ENCODE data around the gene FAM43B. TPM values are rescaled to one million over a fixed set of nuclear protein-coding genes. Genes with fewer than 3 reads are reported as not detected.

The FAM43B gene
- total RNA-seq, 1 experiment from 2014 or later = 0.04 TPM

DNA sequence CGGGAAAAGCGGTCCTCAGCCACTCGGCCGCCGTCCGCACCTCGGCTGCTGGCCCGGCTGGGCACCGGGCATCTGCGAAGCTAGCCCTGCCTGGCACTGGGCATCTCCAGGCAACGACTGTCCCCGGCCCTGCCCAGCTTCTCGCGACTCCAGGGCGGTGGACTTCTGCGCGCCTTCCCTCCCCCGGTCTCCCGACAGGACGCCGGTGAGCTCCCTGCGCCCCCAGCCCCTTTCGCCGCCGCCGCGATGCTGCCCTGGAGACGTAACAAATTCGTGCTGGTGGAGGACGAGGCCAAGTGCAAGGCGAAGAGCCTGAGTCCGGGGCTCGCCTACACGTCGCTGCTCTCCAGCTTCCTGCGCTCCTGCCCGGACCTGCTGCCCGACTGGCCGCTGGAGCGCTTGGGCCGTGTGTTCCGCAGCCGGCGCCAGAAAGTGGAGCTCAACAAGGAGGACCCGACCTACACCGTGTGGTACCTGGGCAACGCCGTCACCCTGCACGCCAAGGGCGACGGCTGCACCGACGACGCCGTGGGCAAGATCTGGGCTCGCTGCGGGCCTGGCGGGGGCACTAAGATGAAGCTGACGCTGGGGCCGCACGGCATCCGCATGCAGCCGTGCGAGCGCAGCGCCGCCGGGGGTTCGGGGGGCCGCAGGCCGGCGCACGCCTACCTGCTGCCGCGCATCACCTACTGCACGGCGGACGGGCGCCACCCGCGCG is 514 bp downstream of the FAM43B start:
- no peak for DNase-seq (ENCODE audit: low spot score)

DNA sequence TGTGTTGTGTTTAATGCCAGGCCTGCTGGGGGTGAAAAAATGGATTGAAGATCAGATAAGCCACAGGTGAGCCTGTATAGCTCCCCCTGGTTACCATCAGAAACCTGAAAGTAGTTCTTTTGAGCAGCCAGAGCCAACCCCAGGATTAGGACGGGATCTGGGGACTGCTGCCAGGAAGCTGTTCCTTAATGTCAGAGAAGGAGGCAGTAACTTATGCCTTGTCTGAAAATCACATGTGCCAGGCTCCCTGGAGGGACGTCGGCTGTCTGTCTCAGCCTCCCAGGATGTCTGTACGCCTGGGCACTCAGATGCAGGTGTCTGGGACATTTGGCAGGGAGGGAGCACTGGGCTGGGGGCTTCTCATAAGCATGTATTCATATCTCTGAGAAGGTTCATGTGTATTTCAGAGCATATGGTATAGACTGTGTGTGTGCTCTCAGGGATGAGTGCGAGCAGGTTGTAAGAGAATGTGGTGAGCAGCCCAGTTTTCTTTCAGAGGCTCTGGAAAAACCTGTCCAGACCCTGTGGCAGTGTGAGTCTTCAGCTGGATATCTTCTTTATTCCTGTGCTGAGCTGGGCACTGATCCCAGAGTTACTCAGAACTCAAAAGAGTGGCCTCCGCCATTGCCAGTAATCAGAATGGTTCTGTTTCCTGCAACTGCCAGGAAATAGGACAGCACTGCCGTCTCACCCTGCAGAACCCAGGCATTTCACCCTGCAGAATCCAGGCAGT is 2.8 kb downstream of the FAM43B start:
- no peak for DNase-seq (ENCODE audit: low spot score)

DNA sequence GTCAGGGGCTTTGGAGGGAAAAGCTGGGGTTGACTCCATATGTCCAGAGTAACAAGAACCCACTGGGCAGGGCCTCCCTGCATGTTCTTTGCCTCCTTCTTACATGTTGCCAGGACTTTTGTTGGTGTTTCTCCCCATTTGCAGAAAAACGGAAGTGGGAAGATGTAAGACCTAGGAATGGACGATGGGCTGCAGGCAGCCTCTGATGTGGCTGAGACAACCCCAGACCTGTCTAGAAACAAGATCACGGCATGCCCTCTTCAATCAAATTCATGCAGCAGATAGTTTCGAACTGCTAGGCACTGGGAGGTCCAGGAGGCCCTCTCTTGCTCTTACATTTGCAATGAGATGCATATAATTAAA is 3.4 kb downstream of the FAM43B start:
- DNase-seq (ENCODE audit: low spot score) = no peak

DNA sequence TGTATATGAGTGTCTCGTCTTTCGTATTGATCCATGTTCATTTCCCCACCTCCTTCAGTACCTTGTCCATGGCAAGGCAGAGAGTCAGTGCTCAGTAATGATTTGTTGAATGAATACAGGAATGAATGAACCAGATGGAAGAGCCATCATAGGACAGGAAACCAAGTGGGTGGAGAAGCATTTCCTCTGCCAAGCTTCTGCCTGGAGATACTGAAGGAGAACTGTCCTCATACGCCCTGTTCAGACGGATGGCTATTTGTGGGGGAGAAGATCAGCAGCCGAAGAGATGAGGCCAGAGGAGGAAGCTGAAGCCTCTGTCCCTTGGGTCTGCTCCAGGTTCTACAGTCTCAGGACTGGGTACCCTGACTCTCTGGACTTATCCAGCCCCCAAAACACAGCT is 5.8 kb downstream of the FAM43B start:
- no peak for DNase-seq (ENCODE audit: low spot score)

GRCh38 chr1:20560966-20561365 is 8.6 kb downstream of the FAM43B start:
- no peak for DNase-seq (ENCODE audit: low spot score)

- no peak for DNase-seq (ENCODE audit: low spot score)
Observed at GRCh38 chr1:20565234-20565633, 12.9 kb downstream of the FAM43B start.

DNA sequence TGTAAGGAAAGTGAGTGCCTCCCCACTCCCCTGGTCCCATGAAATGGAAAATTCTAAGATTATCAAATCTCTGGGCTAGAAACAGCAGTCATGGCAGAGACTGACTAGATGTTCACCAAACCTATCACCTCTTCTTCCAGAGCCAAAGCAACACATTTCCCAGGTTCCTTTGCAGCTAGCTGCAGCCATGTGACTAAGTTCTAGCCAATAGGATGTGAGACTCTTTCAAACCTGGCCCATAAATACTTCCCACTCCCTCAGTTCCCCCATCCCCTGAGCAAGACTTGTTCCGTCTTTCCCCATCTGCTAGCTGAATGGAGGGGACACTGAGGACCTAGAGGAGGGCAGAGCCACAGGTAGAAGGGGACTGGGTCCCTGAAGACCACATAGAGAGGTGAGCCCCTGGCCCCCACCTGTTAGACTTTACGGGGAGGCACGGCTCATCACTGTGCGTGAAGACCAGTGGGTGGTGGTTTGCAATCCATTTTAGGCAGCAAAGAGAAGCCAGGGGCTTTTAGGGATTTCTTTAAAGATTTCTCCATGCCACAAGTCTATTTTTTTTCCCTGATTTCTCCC is 17.2 kb downstream of the FAM43B start:
- no peak for DNase-seq (ENCODE audit: low spot score)

DNA sequence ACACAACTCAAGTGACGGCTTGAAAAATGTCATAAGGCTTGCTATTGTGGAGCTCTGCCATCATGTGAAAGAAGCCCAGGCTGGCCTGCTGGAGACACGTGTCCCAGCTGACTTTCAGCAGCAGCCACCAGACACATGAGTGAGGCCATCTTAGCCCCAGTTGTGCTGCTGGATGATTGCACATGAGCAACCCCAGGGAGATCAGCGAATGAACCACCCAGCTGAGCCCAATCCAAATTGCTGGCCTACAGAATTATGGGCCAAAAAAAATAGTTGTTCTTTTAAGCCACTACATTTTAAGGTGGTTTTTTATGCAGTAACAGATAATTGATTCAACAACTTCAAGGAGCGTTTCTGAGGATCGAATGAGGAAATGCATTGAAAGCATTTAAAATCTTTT is 19.1 kb downstream of the FAM43B start:
- no peak for DNase-seq (ENCODE audit: low spot score)

GRCh38 chr1:20573987-20574386 is 21.6 kb downstream of the FAM43B start:
- DNase-seq (ENCODE audit: low spot score) = no peak

- peak; percentile 74 for DNase-seq (ENCODE audit: low spot score)
Observed at GRCh38 chr1:20574686-20575540, 22.5 kb downstream of the FAM43B start.

DNA sequence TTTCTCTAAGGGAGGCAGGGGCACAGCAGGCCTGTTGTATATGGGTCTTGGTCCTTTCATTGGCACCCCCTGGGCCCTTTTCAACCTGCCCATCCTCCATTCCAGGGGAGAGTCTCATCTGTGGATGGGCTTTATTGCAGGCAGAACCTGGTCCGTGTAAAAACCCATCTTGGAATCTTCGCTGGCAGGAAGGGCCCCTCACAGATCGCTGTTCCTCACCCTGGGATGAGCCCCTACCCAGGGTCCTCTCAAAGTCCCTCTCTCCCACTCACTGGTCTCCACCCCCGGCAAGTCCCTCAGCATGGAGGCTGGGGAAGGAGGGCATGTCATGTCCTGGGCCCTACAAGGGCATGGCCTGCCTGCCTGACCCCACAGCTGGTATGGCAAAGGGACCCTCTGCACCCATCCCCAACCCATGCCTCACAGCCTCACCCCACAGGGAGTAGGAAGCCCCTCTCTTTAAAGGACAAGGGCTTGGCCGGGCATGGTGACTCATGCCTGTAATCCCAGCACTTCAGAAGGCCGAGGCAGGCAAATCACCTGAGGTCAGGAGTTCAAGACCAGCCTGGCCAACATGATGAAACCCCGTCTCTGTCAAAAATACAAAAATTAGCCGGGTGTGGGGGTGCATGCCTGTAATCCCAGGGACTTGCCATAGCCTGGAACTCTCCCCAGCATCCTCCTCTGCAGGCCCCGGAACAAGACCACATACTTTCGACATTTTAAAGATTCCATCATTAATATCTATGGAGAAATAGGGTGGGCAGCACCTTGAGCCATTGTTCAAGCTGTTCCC is 23.4 kb downstream of the FAM43B start:
- no peak for DNase-seq (ENCODE audit: low spot score)

- no peak for DNase-seq (ENCODE audit: low spot score)
Observed at GRCh38 chr1:20578062-20578461, 25.7 kb downstream of the FAM43B start.

DNA sequence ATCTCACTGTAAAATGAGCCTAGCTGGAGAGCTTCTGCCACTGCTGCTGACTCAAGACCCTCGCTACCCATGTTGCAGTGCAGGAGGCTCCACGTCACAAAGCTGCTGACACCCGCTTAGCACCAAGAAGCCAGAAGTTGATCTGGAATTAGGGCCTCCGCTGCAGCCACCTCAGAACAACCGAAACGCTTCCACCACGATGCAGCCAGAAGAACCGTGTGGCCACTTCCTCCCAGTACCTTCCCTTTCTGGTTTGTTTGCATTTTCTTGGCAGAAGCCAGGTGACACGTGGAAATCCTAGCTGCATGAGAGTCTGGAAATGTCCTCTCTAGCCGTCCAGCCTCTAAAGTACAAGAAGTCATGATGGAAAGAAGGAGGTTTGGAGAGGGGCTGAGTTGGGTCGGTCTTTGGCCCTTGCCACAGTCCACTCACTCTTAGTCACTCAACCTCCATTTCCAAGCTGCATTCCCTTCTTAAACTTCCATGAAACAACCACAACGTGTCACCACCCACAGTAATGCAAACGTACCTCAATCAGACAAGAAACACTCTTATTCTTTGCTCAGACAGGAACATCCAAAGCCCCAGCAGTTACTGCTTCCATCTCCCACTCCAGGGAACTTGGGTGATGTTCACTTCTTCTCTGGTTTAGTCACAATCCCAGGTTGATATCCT is 26.5 kb downstream of the FAM43B start:
- no peak for DNase-seq (ENCODE audit: low spot score)

GRCh38 chr1:20584890-20585289 is 32.5 kb downstream of the FAM43B start:
- peak; percentile 60 for DNase-seq (ENCODE audit: low spot score)

- DNase-seq (ENCODE audit: low spot score) = no peak
Observed at GRCh38 chr1:20586953-20587660, 34.7 kb downstream of the FAM43B start.

DNA sequence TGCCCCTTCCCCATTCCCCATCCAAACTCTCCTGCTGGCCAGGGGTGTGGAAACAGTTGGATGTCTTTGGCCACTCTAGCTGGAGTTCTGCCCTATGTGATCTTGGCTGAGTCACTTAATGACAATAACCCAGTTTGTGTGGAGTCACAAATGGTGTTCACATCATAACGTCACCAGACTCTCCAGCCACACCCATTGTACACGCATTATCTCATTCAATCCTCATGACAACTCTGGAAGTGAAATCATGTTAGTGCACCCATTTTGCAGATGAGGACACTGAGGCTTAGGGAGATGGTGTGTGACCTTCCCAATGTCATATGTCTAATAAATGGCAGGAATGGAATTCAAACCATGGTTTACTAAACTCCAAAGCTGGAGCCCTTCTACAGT is 35.3 kb downstream of the FAM43B start:
- DNase-seq (ENCODE audit: low spot score) = peak; percentile 54

DNA sequence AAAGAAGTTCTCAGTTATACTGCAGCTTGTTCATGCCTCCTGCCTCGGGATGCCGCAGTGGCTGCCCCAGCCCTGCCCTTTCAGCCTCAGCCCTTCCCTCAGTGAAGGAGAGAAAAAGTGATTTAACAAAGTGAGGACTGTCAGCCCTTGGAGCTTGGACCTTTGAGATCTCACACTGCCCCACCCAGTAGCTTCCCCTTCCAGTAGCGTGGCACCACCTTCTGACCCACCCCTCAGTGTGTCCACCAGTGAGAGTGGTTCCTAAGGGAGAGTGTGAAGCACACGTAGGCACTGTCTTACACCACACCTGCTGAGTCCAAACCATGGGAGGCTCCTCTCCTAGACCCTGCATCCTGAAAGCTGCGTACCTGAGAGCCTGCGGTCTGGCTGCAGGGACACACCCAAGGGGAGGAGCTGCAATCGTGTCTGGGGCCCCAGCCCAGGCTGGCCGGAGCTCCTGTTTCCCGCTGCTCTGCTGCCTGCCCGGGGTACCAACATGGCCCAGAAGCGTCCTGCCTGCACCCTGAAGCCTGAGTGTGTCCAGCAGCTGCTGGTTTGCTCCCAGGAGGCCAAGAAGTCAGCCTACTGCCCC is 36.4 kb downstream of the FAM43B start, which contains the start of gene CDA:
TSS of gene CDA (plus strand) at position 464 of the 592 bp plus-strand sequence. CDS start at position 497, 33 bp downstream.
- no peak for DNase-seq (ENCODE audit: low spot score)

DNA sequence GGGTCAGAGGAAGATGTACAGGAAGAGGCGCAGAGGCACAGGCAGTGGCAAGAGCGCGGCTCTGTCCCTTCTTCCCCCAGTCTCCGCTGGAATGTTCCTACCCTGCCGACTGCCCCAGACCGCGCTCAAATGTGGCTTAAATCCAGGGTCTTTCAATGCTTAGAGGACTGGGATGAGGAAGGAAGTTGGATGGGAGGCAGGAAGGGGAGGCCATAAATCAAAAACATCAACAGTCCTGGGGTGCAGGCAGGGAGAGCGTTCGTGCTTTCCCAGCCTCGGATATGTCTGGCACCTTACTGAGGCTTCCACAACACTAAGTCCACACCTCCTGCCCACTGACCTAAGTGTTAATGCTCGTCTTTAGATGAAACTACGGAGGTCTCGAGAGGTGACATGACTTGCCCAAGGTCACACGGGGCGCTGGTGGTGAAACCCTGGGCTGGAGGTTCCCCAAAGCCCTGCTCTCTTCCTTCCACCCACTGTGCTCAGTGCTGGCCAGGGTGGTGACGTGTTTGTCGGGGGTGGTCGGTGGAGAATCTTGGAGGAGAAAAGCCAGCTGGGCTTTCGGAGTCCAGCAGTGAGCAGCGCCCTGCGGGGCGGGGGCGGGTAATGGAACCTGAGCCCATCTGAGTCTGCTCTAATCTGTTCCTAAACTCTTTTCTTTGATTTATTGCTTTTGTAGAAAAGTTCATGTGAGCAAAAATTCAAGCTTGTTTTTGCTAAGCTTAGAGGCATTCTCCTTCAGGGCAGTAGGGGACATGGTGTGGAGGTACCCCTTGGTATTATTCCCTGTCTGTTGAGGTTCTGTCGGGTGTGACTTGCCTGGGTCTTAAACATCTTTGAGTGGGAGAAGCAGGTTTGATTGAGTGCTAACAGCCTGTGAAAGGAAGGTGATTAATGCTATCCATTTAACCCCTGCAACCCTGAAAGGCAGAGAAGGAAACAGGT is 37.2 kb downstream of the FAM43B start:
- DNase-seq (ENCODE audit: low spot score) = no peak
